KMS-11 (cell line): ENCODE results near the gene PHEX.

Experiments
- H2AFZ ChIP-seq: fragments of 200-600 bp; sonication (generic); 2 replicates; pipeline ENCODE4 v1.6.1; 2016; ENCODE audit warnings: antibody characterized with exemption, mixed run types, low read depth
- H3K27ac ChIP-seq: fragments of 200-600 bp; sonication (generic); 2 replicates; pipeline ENCODE4 v1.6.1; 2016; ENCODE audit warnings: mild to moderate bottlenecking, mixed run types
- H3K27me3 ChIP-seq: fragments of 200-600 bp; sonication (generic); 2 replicates; pipeline ENCODE4 v1.6.1; 2017; ENCODE audit warnings: mild to moderate bottlenecking, low read depth, mixed run types, moderate library complexity; ENCODE audit not compliant: insufficient read depth
- H3K36me3 ChIP-seq: fragments of 200-600 bp; sonication (generic); 2 replicates; pipeline ENCODE4 v1.6.1; 2017; ENCODE audit warnings: mild to moderate bottlenecking, mixed run types; ENCODE audit not compliant: insufficient read depth
- H3K4me1 ChIP-seq: fragments of 200-600 bp; sonication (generic); 2 replicates; pipeline ENCODE4 v1.6.1; 2016; ENCODE audit warnings: mild to moderate bottlenecking, low read depth, mixed run types; ENCODE audit not compliant: poor library complexity, severe bottlenecking
- H3K4me2 ChIP-seq: fragments of 200-600 bp; sonication (generic); 2 replicates; pipeline ENCODE4 v1.7.0; 2016; ENCODE audit warnings: mild to moderate bottlenecking, mixed run types
- H3K4me3 ChIP-seq: fragments of 200-600 bp; sonication (generic); IDR thresholded peaks from 2 replicates; pipeline ENCODE4 v1.6.1; 2017; ENCODE audit warnings: low read depth, low read length, mixed read lengths; ENCODE audit not compliant: insufficient read depth
- H3K79me2 ChIP-seq: fragments of 200-600 bp; sonication (generic); 2 replicates; pipeline ENCODE4 v1.6.1; 2016; ENCODE audit warnings: low read depth, mixed run types; ENCODE audit not compliant: insufficient read depth
- H3K9ac ChIP-seq: fragments of 200-600 bp; sonication (generic); 2 replicates; pipeline ENCODE4 v1.6.1; 2016; ENCODE audit warnings: mild to moderate bottlenecking, mixed run types
- H4K20me1 ChIP-seq: fragments of 200-600 bp; sonication (generic); 2 replicates; pipeline ENCODE4 v1.6.1; 2016; ENCODE audit warnings: mild to moderate bottlenecking, mixed run types; ENCODE audit not compliant: insufficient read depth
- CTCF ChIP-seq: fragments of 200-600 bp; sonication (generic); conservative IDR thresholded peaks from 2 replicates; pipeline ENCODE4 v1.6.1; 2017; ENCODE audit warnings: low read depth, mild to moderate bottlenecking, antibody characterized with exemption, low read length, moderate library complexity, mixed read lengths

The PHEX gene

GRCh38 chrX:22073928-22074327 is 41.8 kb downstream of the PHEX start:
- no peaks in the 10 kb centered on the region for H3K79me2 ChIP-seq
- no peaks in the 10 kb centered on the region for H3K27me3 ChIP-seq
- TF ChIP-seq CTCF = no peak
- no peak overlapping the region for H3K27ac ChIP-seq
- no peaks in the 10 kb centered on the region for H3K36me3 ChIP-seq
- H3K9ac ChIP-seq = no peak overlapping the region
- no peak overlapping the region for H3K4me3 ChIP-seq
- no peak overlapping the region for H3K4me2 ChIP-seq
- H3K4me1 ChIP-seq = no peaks in the 10 kb centered on the region
- no peaks in the 10 kb centered on the region for H4K20me1 ChIP-seq
- H2AFZ ChIP-seq = no peak overlapping the region

- TF ChIP-seq CTCF = no peak
- H3K27me3 ChIP-seq = no peaks in the 10 kb centered on the region
Measured at GRCh38 chrX:22078117-22078516, 46.0 kb downstream of the PHEX start.

DNA sequence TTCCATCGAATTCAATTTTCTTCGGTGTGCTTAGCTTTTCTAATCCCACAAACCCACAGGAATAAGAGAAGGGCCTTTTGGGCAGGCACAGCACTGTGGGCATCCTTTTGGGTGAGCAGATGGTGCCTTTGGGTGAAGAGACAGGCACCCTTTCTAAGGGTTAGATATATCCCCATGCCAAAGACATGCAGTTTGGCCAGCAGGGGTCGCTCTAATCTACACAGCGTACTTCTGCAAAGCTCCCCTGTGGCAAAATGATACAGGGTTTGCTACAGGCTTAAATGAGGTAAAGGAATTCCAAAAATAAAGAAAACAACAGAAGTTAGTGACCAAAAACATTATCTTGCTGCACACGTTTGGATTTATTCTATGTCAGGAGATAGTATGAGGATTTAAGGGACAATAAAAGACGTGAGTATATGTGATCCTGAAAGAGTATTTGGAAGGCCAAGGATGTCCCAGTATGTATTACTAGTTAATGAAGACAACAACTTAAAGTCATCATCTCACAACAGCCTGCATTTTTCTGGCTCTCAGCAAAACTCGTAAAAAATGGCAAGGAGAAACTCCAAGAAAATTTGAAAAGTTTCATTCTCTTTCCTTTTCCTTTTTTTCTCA is 49.5 kb downstream of the PHEX start:
- Histone ChIP-seq H4K20me1 (no peaks in the 10 kb centered on the region), H3K4me3 (no peak overlapping the region), H3K9ac (no peak overlapping the region), H3K36me3 (no peaks in the 10 kb centered on the region), H3K27me3 (no peaks in the 10 kb centered on the region), H3K79me2 (no peaks in the 10 kb centered on the region), H3K4me1 (no peaks in the 10 kb centered on the region), H2AFZ (no peak overlapping the region), H3K4me2 (no peak overlapping the region), H3K27ac (no peak overlapping the region)
- peak; percentile 65 for TF ChIP-seq CTCF

More at GRCh38 chrX:22078117-22078516, 46.0 kb downstream of the PHEX start:
- no peaks in the 10 kb centered on the region for H4K20me1 ChIP-seq
- no peak overlapping the region for H3K9ac ChIP-seq
- H3K4me2 ChIP-seq = no peak overlapping the region
- H3K36me3 ChIP-seq = no peaks in the 10 kb centered on the region
- H2AFZ ChIP-seq = no peak overlapping the region
- H3K4me1 ChIP-seq = no peaks in the 10 kb centered on the region
- no peaks in the 10 kb centered on the region for H3K79me2 ChIP-seq
- H3K4me3 ChIP-seq = no peak overlapping the region
- no peak overlapping the region for H3K27ac ChIP-seq

DNA sequence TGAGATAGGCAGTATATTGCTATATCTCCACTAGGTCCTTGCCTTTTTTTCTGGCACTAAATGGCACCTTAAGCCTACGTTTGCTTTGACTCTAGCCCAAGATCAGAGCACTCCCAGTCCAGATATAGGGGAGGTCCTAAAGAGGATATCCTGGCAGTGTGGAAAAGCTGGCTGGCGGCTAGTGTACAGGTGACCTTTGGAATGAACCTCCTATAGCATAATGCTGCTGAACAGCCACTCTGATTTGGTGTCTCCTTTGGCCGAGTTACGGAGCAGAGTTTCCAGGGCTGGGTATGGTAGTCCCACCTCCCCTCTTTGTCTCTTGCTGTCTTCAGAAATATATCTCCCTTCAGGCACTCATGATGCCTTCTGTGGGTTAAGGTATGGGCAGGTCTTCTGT is 53.9 kb downstream of the PHEX start:
- H3K4me3 ChIP-seq = no peak overlapping the region

More for the DNA sequence above, 53.9 kb downstream of the PHEX start:
- H4K20me1 ChIP-seq = no peaks in the 10 kb centered on the region
- no peak overlapping the region for H3K27ac ChIP-seq
- no peaks in the 10 kb centered on the region for H3K27me3 ChIP-seq
- no peaks in the 10 kb centered on the region for H3K4me1 ChIP-seq
- TF ChIP-seq CTCF = no peak
- H3K4me2 ChIP-seq = no peak overlapping the region
- no peak overlapping the region for H3K9ac ChIP-seq
- H3K36me3 ChIP-seq = no peaks in the 10 kb centered on the region
- no peaks in the 10 kb centered on the region for H3K79me2 ChIP-seq
- no peak overlapping the region for H2AFZ ChIP-seq
